Retinal pigment epithelial cell (primary cell): ENCODE results near the gene SPON1.

Experiments
- DNase-seq: peaks from one replicate; pipeline ENCODE4 v3.0.0-alpha.2; 2010; ENCODE audit warnings: low read depth
- H3K4me3 ChIP-seq: 2 replicates; pipeline ENCODE4 v1.5.1; 2011; ENCODE audit warnings: mild to moderate bottlenecking, low read length, control low read depth, moderate library complexity
- TF ChIP-seq, protein P1 (sequence below): conservative IDR thresholded peaks from 2 replicates; pipeline ENCODE4 v1.5.1; 2011; ENCODE audit warnings: low read depth, low read length, control low read depth, inconsistent platforms

The SPON1 gene

GRCh38 chr11:13964771-13965074, 2.2 kb downstream of the SPON1 start:
- no peak for DNase-seq
- TF ChIP-seq, protein P1, sequence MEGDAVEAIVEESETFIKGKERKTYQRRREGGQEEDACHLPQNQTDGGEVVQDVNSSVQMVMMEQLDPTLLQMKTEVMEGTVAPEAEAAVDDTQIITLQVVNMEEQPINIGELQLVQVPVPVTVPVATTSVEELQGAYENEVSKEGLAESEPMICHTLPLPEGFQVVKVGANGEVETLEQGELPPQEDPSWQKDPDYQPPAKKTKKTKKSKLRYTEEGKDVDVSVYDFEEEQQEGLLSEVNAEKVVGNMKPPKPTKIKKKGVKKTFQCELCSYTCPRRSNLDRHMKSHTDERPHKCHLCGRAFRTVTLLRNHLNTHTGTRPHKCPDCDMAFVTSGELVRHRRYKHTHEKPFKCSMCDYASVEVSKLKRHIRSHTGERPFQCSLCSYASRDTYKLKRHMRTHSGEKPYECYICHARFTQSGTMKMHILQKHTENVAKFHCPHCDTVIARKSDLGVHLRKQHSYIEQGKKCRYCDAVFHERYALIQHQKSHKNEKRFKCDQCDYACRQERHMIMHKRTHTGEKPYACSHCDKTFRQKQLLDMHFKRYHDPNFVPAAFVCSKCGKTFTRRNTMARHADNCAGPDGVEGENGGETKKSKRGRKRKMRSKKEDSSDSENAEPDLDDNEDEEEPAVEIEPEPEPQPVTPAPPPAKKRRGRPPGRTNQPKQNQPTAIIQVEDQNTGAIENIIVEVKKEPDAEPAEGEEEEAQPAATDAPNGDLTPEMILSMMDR: no peak
- no peak overlapping the region for H3K4me3 ChIP-seq

GRCh38 chr11:13965337-13965736, 2.8 kb downstream of the SPON1 start:
- TF ChIP-seq, protein P1: no peak
- H3K4me3 ChIP-seq: no peak overlapping the region
- no peak for DNase-seq

DNA sequence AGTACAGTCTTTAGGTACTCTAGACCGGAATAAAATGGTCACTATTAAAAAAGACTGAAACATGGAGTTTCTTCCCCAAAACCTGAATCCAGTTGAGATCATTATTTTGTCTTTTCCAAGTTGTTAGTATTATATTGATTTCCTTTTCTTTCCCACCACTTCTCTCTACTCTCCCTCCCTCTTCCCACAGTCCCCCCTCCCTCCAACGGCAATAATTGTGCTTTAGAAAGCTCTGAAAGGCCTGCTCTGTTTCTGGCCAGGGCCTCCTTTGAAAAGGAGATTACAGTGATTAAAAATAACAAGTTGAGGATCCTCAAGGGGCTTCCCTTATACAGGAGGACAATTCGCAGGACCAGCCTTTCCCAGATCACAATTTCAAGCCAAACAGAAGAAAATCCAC, 3.5 kb downstream of the SPON1 start:
- TF ChIP-seq, protein P1: no peak
- no peak overlapping the region for H3K4me3 ChIP-seq
- no peak for DNase-seq

DNA sequence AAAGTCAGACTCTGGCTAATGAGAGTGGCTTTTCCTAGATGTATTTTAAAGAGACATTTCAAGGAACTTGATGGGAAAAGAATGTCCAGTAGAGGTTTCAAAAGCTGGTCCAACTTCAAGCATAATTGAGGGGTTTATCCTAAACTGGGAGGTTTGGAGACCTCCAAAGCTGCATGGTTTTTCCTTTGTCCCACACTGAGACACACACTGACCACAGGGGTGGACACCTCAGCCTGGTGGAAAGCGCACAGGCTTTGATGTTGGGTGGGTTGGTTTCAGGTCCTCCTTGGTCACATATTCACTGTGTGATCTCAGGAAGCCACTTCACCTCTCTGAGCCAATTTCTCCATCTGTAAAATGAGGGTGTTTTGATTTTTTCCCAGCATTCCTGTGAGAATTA, 4.0 kb downstream of the SPON1 start:
- no peak overlapping the region for H3K4me3 ChIP-seq
- TF ChIP-seq, protein P1: no peak
- DNase-seq: no peak

GRCh38 chr11:13970986-13971385, 8.5 kb downstream of the SPON1 start:
- H3K4me3 ChIP-seq: no peak overlapping the region
- TF ChIP-seq, protein P1: peak; percentile 67
- no peak for DNase-seq

- no peak overlapping the region for H3K4me3 ChIP-seq
- TF ChIP-seq, protein P1: no peak
- DNase-seq: no peak
These were observed 9.8 kb downstream of the SPON1 start for GRCh38 chr11:13972043-13972910.

DNA sequence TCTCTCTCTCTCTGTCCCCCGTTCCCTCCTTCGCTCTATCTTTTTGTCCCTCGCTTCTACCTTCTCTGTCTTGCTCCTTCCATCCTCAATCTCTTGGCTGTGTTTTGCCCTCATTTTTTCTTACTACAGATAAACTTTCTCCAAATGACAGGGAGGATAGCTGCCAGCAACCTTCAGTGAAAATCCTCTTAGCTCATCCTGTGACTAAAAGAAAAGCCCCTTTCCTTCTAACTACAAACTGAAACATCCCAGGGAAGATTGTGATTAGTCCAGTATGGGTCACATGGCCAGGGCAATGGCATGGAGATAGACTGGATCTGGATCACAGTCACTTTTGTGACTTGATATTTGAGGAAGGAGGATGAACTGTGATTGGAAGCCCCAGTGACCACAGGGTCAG, 10.4 kb downstream of the SPON1 start:
- H3K4me3 ChIP-seq: no peak overlapping the region
- TF ChIP-seq, protein P1: no peak
- DNase-seq: no peak
